Stimulated activated CD8-positive, alpha-beta memory T cell treated with anti-CD3 and anti-CD28 coated beads, Interleukin-4, amount 100 ng/mL, for 24 hours (primary cell): ENCODE data around the gene SYF2.
A peak's percentile ranks its signal among the peaks of the same experiment; 100 is the strongest.
"Not testable (repeated sequence)": the region's sequence is repeated elsewhere in the genome, so short reads cannot be mapped to it uniquely, and the experiment has no call there.

Experiments used
- DNase-seq: peaks from one replicate; pipeline ENCODE4 v3.0.0-alpha.2; 2020; ENCODE audit warnings: low read depth

Gene SYF2

DNA sequence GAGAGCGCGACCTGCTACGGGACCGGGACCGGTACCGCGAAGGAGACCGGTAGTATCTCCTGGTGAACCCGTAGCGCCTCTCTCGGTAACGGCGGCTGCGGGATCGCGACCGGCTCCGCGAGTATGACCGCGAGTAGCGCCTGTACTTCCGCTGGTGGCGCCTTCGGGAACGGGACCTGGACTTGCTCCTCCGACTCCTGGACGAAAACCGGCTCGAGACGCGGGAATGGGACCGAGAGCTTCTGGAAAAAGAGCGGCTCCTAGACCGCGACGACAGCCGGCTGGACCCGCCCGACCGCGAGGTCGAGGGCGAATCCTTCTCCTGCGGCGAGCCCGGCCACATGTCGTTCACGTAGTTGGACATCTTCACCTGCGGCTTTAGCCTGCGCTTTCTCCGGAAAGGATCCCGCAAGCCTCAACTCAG, 14.3 kb upstream of the SYF2 start:
- DNase-seq: no peak

DNA sequence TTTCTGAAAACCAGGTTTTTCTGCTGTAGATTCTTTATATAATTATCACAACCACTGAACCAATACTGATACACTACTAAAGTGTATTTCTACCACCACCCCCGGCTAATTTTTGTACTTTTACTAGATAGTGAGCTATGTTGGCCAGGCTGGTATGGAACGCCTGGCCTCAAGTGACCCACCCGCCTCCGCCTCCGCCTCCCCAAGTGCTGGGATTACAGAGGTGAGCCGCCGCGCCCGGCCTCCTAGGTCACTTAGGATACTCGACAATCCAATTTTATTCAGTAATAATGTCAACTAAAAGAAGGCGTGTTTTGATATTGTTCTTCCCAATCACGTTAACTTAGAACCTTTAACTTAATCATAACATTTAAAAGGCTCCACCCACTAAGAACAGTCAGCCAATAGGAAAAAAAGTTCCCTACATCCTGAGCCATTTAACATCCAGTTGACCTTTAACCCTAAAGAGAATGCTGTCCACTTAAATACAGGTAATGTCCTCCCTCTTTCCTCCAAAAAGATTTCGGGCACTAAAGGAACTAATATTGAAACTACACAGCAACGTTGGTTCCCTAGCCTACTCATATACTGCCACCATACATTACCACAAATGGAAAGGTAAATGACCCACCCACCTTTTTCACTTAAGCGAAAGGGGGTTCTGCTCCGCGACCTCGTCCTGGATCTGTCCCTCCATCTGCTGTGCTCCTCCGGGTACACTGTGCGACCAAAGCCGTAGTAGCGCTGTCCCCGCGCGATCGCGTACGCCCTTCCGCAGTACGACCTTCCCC, 13.7 kb upstream of the SYF2 start:
- no peak for DNase-seq

DNA sequence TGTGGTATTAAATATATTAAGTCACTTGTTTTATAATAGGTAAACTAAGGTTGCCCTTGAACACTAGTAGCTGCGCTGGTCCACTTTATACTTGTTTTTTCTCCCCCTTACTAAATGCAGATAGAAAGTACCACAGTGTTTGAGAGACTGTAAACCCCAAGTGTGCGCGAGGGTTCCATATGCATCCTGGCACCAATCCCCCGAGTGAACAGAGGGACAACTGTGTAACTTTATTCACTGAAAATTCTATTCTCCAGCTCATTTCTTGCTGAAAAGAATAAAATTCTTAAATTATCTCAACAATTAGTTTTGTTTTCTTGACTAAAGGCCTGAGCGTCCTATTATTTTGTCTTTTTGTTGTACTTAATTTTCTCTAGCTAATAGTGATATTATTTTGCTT, 13.1 kb upstream of the SYF2 start:
- no peak for DNase-seq

DNA sequence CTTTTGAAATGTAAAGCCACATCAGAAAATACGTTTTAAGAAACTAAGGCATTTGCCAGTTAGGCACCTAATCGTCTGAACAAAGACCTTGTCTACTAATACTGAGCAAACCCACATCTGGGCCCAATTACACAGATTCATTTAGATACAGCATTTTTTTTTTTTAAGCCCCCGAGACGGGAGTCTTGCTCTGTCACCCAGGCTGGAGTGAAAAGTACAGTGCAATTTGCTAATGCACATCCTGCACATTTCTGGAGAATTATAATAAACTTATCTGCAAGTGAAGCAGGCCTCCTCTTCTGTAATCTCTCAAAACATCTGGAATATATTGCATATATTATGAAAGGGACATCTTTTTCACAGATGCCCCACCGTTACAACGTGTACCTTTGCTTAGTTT, 11.6 kb upstream of the SYF2 start:
- DNase-seq: no peak

DNA sequence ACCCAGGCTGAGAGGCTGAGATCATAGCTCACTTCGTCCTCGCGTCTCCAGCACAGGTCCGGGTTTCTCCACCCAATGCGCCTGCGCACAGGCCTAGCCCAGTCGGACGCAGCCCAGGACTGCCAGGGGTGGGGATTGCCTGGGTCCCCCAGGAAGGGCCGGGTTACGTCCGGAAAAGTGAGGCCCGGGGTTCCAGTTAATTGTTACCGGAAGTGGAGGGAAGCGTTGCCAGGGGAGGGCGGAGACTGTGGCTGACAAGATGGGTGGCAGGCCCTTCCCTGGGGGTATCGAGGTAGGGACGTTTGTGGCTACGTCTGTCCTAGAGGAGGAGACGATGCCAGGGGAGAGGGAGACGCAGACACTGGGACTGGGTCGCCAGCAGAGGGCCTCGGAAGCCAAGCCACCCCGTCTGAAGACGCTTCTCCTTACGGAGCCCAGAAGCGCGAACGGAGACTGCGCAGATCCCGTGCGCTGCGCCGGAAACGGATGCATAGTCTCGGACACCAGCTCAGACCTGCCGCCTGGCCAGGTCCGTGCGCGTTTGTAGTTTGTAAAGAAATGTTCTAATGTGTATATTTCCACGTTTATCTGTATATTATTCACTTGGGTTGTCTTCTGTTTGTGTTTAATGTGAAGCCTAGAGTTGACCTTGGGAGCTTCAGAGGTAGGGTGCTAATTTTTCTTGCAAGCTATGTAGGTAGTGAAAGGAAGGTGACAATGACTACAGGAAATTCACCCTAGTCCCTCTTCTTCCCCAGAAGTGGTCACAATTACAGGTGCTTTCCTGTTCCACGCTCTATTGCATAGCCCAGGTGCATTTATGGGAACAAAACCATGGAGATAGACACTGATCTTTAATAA, 7.6 kb upstream of the SYF2 start:
- peak; percentile 86 for DNase-seq

DNA sequence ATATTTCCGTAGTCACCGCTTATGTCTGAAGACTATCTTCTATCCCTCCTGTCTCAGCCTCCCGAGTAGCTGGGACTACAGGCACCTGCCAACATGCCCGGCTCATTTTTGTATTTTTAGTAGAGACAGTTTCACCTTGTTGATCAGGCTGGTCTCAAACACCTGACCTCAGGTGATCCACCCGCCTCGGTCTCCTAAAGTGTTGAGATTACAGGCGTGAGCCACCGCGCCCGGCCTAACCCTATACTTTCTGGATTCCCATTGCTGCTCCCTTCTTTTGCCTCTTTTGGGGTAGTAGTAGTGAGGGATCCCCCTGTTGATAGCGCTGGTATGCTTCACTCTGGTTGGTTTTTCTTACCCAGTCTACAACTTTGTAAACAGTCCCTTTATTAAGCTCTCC, 5.7 kb upstream of the SYF2 start:
- DNase-seq: no peak

DNA sequence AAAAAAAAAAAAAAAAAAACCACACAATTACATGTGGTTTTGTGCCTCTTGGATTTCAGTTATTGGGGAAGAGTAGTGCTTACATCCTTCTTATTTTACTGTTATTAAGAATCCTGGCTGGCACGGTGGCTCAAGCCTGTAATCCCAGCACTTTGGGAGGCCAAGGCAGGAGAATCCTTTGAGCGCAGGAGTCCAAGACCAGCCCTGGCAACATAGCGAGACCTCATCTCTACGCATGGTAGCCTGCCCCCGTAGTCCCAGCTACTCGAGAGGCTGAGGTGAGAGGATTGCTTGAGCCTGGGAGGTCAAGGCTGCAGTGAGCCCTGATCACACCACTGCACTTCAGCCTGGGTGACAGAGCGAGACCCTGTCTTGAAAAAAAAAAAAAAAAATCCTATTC, 4.0 kb upstream of the SYF2 start:
- not testable (repeated sequence) for DNase-seq

DNA sequence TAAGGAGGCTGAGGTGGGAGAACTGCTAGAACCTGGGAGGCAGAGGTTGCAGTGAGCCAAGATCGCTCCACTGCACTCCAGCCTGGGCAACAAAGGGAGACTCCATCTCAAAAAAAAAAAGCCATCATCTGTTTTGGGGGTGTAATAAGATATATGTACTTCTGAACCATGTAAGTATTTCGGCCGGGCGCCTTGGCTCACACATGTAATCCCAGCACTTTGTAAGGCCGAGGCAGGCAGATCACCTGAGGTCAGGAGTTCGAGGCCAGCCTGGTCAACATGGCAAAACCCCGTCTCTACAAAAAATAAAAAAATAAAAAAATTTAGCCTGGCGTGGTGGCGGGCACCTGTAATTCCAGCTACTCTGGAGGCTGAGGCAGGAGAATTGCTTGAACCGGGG, 3.1 kb upstream of the SYF2 start:
- not testable (repeated sequence) for DNase-seq

DNA sequence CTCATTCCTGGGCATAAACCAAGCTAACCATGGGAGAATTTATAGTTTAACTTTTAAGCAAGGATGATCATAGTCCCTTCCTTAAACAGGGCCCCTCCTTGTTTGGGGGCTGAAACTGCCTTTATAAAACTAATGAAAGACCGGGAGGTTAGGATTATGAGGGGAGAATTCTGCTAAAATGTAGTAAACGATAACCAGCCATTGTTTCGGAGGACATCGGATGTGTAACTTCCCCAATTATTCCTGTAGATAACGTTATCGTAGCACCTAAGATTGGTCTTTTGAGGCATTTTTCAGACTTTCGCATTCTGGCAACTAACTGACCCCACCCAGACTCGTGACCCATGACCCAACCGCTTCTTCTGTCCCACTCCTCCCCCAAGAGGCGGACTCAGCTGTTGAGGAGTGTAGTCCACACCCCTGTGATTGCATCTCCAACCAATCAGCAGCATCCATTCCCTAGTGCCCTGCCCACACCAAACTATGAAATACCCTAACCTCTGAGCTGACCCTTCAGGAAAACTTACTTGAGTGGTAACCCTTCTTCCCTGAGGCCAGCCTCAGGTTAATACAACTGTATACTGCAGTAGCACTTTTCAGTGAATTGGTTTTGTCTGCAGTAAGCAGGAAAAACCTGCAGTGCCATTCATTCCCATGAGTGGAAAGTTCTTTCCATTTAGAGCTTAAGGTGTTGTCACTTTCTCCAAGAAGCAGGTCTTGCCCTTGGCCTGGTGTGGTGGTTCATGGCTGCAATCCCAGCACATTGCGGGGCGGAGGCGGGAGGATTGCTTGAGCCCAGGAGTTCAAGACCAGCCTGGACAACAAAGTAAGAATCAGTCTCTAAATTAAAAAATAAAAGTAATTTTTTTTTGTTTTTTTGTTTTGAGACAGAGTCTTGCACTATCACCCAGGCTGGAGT, 823 bp upstream of the SYF2 start:
- peak; percentile 29 for DNase-seq

DNA sequence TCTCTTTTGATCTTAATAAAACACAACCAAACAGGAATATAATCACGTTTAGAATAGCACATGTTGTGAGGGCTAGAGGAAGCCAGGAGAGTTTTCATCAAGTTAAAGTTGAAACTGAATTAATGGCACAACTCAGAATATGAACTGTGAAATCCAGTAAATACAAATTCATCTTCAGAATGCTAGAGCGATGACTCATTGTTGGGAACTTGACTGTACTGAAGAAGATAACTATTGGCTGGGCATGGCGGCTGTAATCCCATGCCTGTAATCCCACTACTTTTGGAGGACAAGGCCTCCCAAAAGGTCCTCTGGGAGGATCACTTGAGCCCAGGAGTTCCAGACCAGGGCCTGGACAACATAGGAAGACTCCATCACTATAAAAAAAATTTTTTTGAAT, 8.8 kb downstream of the SYF2 start:
- DNase-seq: no peak

DNA sequence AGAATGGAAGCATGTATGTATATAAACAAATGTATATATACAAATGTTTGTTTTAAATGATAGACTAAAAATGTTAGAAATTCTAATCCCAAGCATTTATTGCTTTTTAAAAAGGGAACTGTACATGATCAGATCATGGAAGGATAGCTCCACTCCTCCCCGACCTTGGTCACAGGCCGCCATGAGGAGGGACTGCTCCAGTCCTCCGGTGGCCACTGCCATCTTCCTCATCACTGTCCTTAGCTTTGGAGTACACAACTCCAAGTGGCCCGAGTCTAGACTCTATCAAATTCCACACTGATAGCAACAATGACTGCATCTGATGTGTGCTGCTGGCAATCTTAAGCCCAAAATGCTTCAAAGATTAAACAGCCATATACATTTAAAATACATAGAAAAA, 9.7 kb downstream of the SYF2 start:
- no peak for DNase-seq

DNA sequence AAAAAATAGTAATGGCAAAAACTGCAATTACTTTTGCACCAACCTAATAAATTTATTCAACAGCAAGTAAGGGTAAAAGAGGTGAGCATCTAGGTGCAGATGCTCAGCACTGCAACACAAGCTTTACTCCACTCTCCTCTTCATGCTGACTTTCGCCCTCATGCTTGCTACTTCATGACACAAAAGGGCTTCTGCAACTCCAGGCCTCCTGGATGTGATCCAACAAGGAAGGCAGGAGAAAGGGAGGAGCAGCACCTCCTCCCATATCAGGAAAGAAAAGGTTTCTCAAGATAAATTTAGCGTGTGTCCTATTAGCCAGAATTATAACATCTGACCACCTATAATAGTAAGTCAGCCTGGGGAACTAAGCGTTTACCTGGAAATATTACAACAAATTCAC, 11.6 kb downstream of the SYF2 start:
- no peak for DNase-seq

DNA sequence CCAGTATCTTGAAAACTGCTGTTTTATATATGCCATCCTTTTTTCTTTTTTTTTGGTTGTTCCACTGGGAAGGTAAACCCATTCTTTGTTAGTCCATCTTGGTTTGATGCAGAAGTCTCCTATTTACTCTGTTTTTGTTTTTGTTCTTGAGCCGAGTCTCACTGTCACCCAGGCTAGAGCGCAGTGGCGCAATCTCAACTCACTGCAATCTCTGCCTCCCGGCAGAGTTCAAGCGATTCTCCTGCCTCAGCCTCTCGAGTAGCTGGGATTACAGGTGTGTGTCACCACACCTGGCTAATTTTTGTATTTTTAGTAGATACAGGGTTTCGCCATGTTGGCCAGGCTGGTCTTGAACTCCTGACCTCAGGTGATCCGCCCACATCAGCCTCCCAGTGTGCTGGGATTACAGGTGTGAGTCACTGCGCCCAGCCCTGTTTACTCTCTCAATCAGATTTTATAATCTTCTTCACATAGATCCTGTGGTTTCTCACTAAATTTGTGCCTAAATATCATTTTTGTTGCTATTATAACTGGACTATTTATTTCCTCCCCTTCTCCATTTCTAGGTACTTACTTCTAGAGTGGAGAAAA, 12.5 kb downstream of the SYF2 start:
- no peak for DNase-seq

DNA sequence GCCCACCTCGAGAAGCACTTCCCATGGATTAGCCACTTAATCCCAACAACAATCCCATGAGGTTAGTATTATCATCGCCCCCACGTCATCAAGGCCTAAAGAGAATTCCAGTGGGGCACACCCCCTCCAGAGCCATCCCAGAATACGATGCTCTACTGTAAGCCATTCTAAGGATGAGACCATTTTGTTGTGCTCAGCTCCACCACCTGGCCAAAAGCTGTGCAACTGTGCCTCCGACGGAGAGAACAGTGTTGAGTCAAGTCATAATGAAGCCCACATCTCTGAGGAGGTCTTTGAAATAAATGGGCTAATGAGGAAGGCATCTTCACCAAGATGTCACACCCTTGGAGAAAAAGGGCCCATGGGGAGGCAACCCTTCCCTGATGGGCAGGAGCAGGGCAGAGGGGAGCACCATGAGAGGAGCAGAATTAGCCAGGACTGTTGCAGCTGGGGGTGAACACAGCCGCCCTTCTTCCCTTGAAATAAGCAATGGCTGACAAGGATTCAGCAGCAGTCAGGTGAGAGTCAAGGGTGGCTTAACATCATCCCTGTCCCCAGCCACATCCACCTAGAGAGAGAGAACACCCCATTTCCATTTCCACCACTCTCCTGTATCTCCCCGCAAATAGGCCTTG, 14.6 kb downstream of the SYF2 start:
- no peak for DNase-seq

DNA sequence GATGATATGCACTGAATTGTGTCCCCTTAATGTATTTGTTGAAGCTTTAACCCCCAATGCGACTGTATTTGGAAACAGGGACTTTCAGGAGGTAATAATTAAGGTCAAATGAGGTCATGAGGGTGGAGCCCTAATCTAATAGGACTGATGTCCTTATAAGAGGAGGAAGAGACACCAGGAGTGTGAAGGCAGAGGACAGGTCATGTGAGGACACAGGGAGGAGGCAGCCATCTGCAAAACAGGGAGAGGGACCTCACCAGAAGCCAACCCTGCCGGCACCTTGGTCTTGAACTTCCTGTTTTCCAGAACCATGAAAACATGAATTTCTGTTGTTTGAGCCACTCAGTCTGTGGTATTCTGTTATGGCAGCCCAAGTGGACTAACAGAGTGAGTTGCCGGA, 15.3 kb downstream of the SYF2 start:
- DNase-seq: no peak

DNA sequence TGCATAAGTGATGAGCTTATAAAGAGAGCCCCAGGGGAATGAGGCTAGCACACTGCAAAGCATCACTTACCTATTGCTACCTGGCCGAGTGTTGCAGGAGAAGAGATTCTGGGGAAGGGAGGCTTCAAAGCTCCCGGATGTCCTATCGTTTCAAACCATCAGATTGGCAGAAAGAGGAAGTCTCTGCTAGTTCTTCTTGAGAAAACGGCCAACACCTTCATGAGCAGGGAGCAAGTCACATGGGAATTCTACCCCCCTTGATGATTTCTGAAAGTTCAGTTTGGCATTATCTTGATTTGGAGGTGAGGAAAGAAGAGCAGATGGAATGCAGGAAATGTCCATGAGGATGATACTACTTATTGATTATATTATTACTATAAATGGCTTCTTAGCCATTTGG, 16.2 kb downstream of the SYF2 start:
- DNase-seq: no peak

DNA sequence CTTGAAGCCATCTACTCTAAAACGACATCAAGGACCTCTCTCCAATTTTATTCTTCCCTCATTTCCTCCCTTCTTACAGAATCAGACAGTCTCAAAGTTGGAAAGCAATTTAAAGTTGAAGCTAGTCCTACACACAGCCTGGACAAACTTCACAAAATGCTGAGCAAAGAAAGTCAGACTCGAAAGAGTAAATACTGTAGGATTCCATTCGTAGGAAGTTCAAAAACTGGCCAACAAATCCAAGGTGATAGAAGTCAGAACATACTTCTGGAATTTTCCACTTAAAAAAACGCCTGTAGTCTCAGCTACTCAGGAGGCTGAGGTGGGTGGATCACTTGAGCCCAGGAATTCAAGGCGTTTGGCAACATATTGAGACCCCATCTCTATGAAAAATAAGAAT, 19.6 kb downstream of the SYF2 start:
- no peak for DNase-seq

DNA sequence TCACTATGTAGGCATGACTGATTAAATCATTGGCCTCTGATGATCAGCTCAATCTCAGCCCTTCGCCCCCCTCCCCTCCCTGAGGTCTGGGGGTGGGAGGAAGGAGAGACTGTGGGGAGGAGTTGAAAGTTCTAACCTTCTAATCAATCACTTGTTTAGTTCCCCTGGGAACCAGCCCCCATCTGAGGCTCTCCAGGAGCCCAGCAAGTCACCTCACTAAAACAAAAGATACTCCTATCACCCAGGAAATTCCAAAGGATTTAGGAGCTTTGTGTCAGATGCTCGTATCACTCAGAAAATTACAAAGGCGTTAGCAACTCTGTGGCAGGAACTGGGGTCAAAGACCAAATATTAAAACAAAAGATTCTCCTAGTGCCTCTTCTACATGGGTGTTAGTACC, 21.6 kb downstream of the SYF2 start:
- DNase-seq: no peak

DNA sequence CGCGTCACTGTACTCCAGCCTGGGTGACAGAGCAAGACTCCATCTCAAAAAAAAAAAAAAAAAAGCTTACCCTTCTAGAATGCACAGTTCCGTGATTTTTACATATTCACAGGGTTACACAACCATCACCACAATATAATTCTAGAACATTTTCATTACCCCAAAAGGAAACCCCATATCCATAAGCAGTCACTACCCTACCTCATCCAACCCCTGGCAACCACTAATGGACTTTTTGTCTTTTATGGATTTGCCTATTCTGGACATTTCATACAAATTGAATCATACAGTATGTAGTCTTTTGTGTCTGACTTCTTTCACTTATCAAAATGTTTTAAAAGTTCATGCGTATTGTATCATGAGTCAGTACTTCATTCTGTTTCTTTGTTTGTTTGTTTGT, 22.8 kb downstream of the SYF2 start:
- no peak for DNase-seq

DNA sequence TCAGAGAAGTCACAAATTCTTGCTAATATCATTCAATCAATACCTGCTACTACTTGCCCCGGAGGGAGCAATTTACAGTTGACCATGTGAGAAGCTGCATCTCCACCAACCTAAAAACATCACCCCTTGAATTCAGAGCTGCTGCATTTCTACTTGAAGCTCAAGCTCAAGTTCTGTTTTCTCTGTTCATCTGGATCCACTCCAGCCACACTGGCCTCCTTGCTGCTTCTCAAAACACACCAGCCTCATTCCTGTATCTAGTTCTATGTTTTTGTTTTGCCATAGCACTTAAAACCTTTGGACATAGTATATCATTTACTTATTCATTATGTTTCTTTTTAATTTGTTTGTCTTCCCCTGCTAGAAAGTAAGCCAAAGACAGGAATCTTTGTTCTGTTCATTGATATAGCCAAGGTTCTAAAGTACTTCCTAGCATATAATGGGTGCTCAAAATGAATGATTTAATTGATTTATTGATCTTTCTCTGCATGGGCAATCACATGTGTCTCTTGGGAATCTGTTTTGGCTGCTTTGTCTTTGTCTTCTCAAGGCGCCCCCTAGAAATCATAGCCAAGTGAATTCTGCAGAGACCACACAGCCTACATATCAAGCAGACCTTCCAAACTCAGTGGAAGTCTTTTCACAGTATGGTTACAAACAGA, 23.6 kb downstream of the SYF2 start:
- DNase-seq: no peak

DNA sequence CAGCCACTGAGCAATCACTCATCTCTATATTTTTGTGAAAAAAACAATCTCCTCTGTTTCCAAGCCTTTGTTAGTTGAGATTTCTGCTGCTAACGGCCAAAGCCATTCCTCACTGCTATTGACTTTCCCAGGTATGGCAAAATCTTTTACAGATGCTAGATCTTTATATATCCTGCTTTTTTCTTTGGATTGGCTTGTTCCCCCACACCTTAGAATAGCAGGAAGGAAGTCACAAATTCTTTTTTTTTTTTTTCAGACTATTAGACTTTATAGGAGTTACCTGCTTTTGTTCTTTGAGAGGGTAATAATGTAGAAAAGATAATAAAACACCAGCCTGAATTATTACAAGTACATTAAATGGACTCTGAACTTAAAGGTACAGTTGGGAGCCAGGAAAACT, 24.2 kb downstream of the SYF2 start:
- no peak for DNase-seq
